HepG2 (cell line): Measurements from ENCODE around the gene PXMP2. TPM values are rescaled to one million over a fixed set of nuclear protein-coding genes. Genes with fewer than 3 reads are reported as not detected.

ENCODE experiments used
- CHD4 ChIP-seq: fragments of 200-600 bp; sonication (generic); IDR thresholded peaks from 2 replicates; pipeline ENCODE4 v1.7.0; 2017; ENCODE audit warnings: mild to moderate bottlenecking, low read length, borderline replicate concordance
- GRHL1 ChIP-seq: sonication (generic); formaldehyde crosslinking; conservative IDR thresholded peaks from 2 replicates; pipeline ENCODE4 v1.8.0; 2022; ENCODE audit warnings: missing genetic modification reagents
- HNRNPUL1 ChIP-seq: fragments of 200-400 bp; formaldehyde crosslinking; IDR thresholded peaks from 2 replicates; pipeline ENCODE4 v1.6.1; 2017; ENCODE audit warnings: low read depth, mild to moderate bottlenecking, low read length, moderate library complexity
- MEIS1 ChIP-seq: sonication (generic); formaldehyde crosslinking; IDR thresholded peaks from 2 replicates; pipeline ENCODE4 v1.9.0; 2021; ENCODE audit warnings: mild to moderate bottlenecking, missing genetic modification reagents, moderate library complexity, borderline replicate concordance
- PAWR ChIP-seq: sonication (generic); formaldehyde crosslinking; IDR thresholded peaks from 2 replicates; pipeline ENCODE4 v1.4.0; 2020; ENCODE audit warnings: missing genetic modification reagents, mild to moderate bottlenecking, borderline replicate concordance
- SNAPC4 ChIP-seq: sonication (generic); formaldehyde crosslinking; IDR thresholded peaks from 2 replicates; pipeline ENCODE4 v1.4.0; 2020; ENCODE audit warnings: mild to moderate bottlenecking, missing genetic modification reagents
- ZNF446 ChIP-seq: sonication (generic); formaldehyde crosslinking; IDR thresholded peaks from 2 replicates; pipeline ENCODE4 v1.5.0; 2020; ENCODE audit warnings: mild to moderate bottlenecking, missing genetic modification reagents
- ZNF460 ChIP-seq: sonication (generic); formaldehyde crosslinking; IDR thresholded peaks from 2 replicates; pipeline ENCODE4 v1.5.1; 2020; ENCODE audit warnings: missing genetic modification reagents, mild to moderate bottlenecking, borderline replicate concordance
- ZNF550 ChIP-seq: sonication (generic); formaldehyde crosslinking; IDR thresholded peaks from 2 replicates; pipeline ENCODE4 v1.4.0; 2020; ENCODE audit warnings: mild to moderate bottlenecking, missing genetic modification reagents, borderline replicate concordance
- ZNF619 ChIP-seq: sonication (generic); formaldehyde crosslinking; IDR thresholded peaks from 2 replicates; pipeline ENCODE4 v1.4.0; 2020; ENCODE audit warnings: mild to moderate bottlenecking, missing genetic modification reagents
- polyA plus RNA-seq, 8 experiments: library from polyadenylated mRNA; depleted of rRNA in 3 of 8; stranded (reverse) in 7 of 8; unstranded in 1 of 8; fragments of >200 nt; fragmentation: Illumina TruSeq in 4 of 8; extraction: Trizol in 4 of 8; gene quantifications; 2 replicates each; pipeline versions ENCODE4 v1.2.1 to v1.2.3, GENCODE V29; 2011 to 2016; ENCODE audit warnings: low read depth in 4 of 8, missing spikeins in 1 of 8, mixed read lengths in 1 of 8; ENCODE audit not compliant: insufficient read depth in 1 of 8
- total RNA-seq, 5 experiments: library from RNA; depleted of rRNA; stranded (reverse); fragments of >200 nt; fragmentation: Illumina TruSeq; extraction: Trizol; gene quantifications; 2 replicates each; pipeline ENCODE4 v1.2.3, GENCODE V29; 2016; ENCODE audit warnings: low read depth in 1 of 5
- TF ChIP-seq, protein P1 (sequence below), 2 experiments: sonication (generic) in 1 of 2; formaldehyde crosslinking in 1 of 2; IDR thresholded peaks; 2 replicates each; pipeline versions ENCODE4 v1.4.0 to v1.6.1; 2018 to 2020; ENCODE audit warnings: missing genetic modification reagents in 2 of 2, borderline replicate concordance in 1 of 2, low read depth in 1 of 2, mild to moderate bottlenecking in 1 of 2, missing biosample characterization in 1 of 2
- TF ChIP-seq, protein P2 (sequence below): sonication (generic); formaldehyde crosslinking; IDR thresholded peaks from 2 replicates; pipeline ENCODE4 v1.5.0; 2020; ENCODE audit warnings: mild to moderate bottlenecking, missing genetic modification reagents, borderline replicate concordance

PXMP2 gene
- total and polyA plus RNA-seq, 2 of the 13 experiments (the other 11 are each of a cell fraction or from before 2014, with no cell fraction given): 25.5 to 42.9 TPM

DNA sequence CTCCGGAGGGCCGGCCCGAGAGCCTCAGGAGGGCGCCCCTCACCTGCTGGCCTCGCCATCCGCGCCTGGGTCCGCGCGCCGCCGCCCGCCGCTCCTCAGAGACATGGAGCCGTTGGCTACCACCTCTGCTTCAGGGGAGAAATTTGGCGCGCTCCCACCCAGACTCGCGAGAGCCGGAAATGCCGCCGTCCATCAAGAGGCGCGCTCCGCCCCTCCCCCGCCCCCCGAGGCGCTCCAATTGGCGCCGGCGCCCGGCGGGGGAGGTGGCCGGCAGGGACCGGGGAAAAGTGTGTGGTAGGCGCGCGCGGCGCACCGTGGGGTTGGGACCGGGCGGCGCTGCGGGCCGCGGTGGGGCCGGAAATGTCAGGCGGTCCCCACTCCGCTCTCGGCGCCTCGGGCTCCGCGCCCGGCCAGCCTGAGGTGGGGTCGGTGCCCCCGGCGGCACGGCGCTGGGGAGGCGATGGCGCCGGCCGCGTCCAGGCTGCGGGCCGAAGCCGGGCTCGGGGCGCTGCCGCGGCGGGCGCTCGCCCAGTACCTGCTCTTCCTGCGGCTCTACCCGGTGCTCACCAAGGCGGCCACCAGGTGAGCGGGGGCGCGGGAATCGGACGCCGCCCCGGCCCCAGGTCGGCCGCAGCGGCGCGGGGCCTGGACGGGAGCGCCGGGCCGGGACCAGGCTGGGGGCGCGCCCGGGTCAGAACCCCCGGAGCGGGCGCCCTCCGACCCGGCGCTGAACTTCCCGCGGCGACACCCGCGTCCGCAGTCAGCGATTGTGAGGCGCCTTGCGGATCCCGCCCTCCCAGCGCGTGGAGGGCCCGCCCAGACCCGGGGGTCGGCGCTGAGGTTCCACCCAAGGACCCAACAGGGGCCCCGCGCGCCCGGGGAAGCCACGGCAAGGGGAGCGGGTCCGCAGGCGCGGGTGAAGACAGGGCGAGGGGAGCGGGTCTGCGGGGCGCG, at the start of gene PXMP2, which contains the start of gene POLE (continued):
- TF ChIP-seq GRHL1 (CRISPR knock-in tag) (no peak), HNRNPUL1 (no peak), MEIS1 (CRISPR knock-in tag) (no peak), ZNF446 (CRISPR knock-in tag) (no peak), CHD4 (no peak), ZNF460 (no peak), ZNF550 (CRISPR knock-in tag) (no peak), SNAPC4 (no peak), ZNF619 (no peak), PAWR (CRISPR knock-in tag) (no peak)
- TF ChIP-seq, protein P1, sequence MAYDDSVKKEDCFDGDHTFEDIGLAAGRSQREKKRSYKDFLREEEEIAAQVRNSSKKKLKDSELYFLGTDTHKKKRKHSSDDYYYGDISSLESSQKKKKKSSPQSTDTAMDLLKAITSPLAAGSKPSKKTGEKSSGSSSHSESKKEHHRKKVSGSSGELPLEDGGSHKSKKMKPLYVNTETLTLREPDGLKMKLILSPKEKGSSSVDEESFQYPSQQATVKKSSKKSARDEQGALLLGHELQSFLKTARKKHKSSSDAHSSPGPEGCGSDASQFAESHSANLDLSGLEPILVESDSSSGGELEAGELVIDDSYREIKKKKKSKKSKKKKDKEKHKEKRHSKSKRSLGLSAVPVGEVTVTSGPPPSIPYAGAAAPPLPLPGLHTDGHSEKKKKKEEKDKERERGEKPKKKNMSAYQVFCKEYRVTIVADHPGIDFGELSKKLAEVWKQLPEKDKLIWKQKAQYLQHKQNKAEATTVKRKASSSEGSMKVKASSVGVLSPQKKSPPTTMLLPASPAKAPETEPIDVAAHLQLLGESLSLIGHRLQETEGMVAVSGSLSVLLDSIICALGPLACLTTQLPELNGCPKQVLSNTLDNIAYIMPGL (CRISPR knock-in tag; IDR thresholded peaks at IDR 0.05; ENCODE audit: borderline replicate concordance in 1 of 2, low read depth in 1 of 2): peak; percentile 47 to 72; a peak in 3 of 4 replicates
- TF ChIP-seq, protein P2, sequence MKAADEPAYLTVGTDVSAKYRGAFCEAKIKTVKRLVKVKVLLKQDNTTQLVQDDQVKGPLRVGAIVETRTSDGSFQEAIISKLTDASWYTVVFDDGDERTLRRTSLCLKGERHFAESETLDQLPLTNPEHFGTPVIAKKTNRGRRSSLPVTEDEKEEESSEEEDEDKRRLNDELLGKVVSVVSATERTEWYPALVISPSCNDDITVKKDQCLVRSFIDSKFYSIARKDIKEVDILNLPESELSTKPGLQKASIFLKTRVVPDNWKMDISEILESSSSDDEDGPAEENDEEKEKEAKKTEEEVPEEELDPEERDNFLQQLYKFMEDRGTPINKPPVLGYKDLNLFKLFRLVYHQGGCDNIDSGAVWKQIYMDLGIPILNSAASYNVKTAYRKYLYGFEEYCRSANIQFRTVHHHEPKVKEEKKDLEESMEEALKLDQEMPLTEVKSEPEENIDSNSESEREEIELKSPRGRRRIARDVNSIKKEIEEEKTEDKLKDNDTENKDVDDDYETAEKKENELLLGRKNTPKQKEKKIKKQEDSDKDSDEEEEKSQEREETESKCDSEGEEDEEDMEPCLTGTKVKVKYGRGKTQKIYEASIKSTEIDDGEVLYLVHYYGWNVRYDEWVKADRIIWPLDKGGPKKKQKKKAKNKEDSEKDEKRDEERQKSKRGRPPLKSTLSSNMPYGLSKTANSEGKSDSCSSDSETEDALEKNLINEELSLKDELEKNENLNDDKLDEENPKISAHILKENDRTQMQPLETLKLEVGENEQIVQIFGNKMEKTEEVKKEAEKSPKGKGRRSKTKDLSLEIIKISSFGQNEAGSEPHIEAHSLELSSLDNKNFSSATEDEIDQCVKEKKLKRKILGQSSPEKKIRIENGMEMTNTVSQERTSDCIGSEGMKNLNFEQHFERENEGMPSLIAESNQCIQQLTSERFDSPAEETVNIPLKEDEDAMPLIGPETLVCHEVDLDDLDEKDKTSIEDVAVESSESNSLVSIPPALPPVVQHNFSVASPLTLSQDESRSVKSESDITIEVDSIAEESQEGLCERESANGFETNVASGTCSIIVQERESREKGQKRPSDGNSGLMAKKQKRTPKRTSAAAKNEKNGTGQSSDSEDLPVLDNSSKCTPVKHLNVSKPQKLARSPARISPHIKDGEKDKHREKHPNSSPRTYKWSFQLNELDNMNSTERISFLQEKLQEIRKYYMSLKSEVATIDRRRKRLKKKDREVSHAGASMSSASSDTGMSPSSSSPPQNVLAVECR (CRISPR knock-in tag): peak; percentile 94
